Measurements from ENCODE around the gene CLEC18C.
"Not testable (repeated sequence)": the region's sequence is repeated elsewhere in the genome, so short reads cannot be mapped to it uniquely, and the experiment has no call there.

CLEC18C gene

DNA sequence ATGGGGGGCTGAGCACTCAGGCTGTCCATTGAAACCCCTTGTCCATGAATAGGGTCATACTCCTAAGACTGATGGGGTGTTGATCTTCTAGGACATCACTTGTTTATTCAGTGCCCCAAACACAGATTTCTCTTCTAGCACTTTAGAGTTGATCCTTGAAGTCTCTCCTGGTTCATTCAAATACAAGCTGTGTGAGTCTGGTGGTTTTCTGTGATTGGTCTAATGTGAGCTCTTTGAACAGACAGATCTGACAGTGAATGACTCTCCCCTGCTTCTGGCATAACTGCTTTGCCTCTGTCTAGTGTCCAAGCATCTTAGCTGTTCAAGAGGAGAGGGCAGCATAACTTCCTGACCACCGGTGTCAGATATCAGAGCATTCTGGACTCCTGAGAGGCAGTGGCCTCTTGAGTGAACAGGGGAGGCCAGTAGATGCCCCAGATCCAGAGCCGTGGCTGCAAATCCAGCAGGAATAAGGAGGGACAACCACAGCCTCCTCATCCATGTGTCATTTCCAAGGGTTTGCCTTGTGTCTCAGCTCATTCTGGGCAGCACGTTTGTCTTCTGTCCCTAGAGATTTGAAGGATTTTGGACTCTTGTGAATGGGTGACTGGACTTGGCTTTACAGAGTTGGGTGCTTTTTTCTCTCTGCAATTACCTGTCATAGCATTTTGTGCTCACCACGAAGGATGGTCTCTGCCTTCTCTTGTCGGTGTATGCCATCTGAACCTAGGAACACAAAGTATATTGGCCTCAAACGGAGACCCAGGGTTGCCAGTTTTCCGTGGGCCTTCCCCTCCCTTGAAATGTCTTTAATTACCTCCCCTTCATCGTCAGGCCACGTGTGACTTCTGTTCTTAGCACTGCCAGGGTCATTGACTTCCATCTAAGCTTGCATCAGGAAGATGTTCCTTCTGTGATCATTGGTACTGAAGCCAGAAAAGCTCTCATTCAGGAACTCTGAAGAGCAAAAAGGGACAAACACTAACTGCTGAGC lies 13.9 kb upstream of the CLEC18C start:
- DNase-seq (ENCODE audit: low read depth) = no peak

DNA sequence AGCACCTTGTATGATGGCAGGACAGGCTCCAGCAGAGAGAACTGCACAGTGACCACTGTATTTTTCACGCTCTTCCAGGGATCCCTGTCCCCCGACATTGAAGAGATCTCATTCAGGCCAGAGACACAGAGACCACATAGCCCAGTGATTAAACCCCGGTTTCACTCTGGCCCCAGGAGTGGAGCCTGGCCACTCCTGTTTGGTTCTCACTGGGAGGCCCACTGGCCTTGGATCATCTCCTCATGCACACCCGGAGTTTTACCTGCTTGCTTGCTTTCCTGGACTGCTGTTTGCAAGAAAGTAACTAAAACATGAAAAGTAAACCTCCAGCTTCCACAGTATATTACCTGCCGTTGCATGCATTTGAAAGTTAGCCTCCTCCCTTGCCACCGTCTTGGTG lies 13.2 kb upstream of the CLEC18C start:
- no peak for DNase-seq (ENCODE audit: low read depth)

DNA sequence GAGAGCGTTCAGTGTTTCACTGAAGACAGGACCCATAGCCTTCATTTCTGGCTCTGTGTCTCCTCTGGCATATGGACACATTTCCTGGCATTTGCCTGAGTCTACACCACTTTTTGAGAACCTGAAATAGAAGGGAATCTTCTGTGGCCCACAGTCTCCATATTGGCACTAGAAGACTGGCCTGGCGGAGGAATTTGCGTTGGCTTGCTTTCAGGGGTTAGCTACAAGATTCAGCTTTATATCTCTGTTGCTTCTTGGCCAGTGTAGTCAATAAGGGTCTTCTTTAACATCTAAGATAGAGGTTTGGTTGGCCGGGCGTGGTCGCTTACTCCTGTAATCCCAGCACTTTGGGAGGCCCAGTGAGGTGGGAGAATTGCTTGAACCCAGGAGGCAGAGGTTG lies 12.8 kb upstream of the CLEC18C start:
- DNase-seq (ENCODE audit: low read depth) = no peak

DNA sequence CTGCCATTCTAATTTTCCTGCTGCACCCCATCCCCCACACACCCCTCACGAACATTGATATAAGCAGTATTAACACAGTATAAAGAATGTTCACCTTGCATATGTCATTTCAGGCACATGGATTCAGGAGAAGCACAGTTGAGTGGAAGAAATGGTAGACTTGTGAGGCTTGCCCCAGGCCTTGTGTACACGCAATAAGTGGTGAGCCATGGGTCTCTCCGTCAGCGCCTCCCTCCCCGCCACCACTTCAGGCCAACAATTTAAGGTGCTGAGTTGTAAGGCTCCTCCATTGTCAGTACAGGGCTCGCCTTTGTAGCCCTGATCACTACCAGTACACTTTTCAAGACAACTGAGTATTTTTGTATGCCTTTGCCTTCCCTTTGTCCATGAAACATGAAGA lies 12.2 kb upstream of the CLEC18C start:
- no peak for DNase-seq (ENCODE audit: low read depth)

DNA sequence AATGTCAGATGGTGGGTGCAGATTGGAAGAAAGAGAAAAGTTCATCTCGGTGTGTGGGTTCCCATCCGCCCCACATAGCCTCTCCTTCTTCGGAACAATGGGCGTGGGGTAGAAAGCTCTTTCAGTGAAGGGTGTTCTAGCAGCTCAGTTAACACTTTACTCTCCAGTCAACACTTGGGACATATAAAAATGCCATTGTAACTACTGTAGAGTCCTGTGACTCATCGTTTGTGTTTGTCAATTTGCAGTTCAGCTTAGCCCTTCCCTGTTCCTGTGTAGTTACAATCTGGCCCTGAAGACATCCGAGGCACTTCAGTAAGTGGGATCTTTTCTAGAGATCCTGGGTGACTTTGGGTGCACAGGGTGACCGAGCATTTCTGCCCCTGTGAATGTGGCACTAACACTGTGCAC lies 11.5 kb upstream of the CLEC18C start:
- no peak for DNase-seq (ENCODE audit: low read depth)

DNA sequence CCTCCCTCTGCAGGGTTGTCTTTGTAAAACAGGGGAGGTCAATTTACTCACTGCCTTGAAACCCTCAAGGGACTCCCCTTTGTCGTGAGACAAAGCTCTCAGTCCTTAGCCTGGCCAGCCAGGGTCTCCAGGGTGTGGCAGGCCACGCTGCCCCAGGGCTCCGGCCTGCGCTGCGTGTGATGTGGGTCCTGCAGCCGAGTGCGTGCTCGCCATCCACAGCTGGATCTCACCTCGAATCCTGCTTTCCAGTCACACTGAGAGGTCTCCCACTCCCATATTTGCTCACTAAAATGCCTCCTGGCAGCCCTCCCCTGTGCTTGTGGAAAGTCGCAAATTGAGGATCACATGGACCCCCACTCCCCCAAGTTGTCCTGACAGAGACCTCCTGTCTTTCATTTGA lies 10.0 kb upstream of the CLEC18C start:
- DNase-seq (ENCODE audit: low read depth) = no peak

DNA sequence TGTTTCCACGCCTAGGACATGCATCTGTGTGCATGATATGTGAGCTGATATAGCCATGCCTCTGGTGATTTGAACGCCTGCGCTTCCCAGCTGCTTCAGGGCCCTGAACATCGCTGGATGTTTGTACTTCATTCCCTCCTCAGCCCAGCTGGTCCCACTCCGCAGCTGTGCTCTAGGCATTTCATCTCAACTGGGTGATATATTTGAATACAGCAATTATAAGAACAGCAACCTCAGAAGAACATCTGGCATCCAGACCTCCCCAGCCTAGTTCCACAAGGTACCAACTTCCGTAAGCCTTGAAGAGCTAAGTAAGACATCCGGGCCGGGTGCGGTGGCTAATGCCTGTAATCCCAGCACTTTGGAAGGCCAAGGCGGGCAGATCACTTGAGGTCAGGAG lies 6.9 kb upstream of the CLEC18C start:
- DNase-seq (ENCODE audit: low read depth) = not testable (repeated sequence)

DNA sequence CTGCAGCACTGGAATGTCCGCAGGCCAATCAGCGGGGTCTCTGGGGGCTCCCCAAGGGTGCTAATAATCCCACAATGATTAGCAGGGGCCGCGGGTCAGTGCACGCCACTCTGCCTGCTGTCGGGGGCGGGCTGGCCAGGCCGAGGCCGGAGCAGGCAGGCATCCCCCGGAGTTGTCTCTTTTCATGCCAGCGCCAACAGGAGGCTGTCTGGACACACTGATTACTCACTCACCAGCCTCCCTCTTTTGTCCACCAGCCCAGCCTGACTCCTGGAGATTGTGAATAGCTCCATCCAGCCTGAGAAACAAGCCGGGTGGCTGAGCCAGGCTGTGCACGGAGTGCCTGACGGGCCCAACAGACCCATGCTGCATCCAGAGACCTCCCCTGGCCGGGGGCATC lies 329 bp downstream of the CLEC18C start:
- not testable (repeated sequence) for DNase-seq (ENCODE audit: low read depth)

DNA sequence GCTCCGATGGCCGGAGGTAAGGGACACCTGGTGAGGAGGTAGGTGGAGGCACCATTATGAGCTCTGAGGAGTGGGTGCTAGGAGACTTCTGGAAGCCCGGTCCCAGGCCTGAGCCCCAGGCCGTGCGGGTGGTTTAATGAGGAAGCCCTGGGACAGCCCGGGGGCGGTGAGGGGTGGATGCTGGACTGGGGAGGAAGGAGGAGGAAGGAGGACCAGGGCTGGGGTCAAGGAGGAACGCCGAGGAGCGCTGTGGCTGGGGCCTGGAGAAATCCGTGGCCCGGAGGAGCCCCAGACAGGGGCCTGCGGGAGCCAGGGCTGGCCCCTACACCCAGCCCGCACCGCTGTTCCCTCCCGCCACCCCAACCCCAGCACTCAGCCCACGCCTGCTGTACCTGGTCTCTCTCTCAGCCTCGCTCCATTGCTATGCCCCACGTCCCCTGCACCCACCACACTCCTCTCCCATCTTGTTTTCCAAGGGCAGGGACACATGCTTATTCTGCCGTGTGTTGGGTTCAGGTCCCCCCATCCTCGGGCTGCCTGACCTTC lies 873 bp downstream of the CLEC18C start:
- DNase-seq (ENCODE audit: low read depth) = not testable (repeated sequence)

DNA sequence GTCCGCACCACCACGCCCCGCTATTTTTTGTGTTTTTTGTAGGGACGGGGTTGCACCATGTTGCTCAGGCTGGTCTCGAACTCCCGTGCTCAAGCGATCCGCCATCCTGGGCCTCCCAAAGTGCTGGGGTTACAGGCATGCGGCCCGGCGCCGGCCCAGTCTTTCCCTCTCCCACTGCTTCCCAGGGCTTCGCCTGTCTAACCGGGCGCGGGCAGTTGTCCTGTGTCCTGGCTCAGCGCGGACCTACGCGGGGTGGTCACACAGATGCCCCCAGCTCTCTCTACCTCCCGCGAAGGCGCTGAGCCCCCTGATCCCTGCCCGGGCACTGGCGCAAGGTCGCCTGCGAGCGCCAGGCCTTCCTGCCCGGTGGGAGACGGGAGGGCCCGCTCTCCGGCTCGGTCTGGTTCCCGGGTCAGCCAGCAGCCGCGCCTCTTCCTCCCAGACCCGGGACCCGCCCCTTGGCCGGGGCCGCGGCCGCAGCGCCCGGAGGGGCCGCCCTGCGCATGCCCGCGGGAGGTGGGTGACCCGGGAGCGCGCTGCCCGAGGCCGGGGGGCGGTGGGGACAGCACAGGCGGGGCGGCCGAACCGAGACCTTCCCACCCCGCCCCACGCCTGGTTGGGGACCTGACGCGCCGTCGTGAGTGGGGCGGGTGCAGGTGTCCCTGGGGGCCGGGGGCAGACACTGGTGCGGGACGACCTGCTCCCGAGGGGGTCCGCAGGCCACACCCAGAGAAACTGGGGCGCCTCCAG lies 14.4 kb downstream of the CLEC18C start:
- not testable (repeated sequence) for DNase-seq (ENCODE audit: low read depth)

DNA sequence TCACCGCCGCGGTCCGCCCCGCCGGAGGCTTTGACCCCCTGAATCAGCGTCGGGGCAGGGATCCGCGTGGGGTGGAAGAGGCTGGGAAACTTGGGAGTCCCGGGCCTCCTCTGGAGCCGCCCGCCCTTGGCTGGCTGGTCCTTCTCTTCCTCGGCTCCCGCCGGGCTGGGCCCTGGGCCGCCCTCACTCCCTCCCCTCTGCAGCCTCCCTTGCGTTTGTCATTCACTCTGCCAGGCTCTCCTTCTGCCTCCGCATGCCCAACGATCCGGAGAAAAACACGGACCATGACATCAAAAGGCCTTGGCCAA lies 15.0 kb downstream of the CLEC18C start:
- DNase-seq (ENCODE audit: low read depth) = not testable (repeated sequence)

DNA sequence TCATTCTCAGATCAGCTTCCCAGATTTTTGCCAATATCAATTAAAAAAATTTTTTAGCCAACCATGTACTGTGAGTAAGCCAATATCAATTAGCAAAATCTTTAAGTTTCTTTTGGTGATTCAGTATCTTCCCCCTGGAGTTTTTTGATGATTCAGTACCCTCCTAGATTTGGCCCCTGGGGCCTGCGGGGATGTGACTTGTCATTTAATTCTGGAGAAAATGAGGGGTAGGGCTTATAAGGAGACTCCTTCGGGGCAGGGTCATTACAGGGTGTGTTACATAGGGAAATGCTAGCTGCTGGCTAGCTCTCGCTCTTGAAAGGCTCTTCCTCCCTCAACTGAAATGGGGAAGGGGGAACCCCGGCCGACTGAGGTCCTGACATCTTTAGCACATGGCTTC lies 17.0 kb downstream of the CLEC18C start:
- DNase-seq (ENCODE audit: low read depth) = not testable (repeated sequence)

DNA sequence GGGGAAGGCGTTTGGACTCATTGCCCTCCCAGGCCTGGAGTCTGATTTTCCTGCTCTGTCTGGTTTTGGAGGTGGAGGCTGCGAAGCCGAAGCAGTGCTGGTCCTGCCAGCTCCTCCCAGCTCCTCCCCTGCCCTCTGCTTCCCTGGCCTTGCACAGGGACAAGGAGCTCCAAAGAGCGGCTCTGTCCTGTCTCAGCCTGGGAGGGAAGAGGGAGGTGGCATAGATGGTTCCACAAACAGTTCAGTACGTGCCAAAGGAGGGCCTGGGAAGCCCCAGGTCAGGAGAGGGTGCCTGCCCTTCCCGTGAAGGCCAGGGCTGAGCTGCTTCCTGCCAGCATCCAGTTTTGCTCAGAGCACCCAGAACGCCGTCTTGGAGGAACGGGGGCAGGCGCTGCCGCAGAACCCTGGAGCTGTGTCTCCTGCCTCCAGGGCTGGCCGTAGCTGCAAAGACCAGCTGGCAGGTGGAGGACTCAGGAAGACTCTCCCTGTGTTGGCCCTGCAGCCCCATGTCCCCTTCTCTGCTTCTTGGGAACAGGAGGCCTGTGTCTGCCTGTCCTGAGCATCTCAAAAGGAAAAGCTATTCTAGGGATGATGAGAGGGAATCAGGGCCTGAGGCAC lies 23.2 kb downstream of the CLEC18C start:
- not testable (repeated sequence) for DNase-seq (ENCODE audit: low read depth)

DNA sequence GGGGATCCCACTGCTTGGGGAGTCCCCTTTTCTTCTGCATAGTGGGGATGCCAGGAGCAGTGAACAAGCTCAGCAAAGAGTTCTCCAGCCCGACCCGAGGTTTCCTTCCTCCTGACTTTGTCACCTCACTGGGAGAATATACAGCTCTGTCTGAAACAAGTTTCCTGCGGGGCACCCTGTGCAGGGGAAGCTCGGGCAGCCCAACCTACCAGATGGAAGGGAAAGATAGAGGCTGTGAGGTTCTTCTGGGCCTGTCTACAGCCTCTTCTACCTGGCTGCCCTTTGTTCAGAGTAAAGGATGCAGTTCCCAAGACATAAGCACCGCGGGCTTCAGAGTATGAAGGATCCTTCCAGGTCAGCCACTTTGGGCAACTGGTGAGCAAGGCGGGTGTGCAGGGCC lies 24.0 kb downstream of the CLEC18C start:
- DNase-seq (ENCODE audit: low read depth) = not testable (repeated sequence)

DNA sequence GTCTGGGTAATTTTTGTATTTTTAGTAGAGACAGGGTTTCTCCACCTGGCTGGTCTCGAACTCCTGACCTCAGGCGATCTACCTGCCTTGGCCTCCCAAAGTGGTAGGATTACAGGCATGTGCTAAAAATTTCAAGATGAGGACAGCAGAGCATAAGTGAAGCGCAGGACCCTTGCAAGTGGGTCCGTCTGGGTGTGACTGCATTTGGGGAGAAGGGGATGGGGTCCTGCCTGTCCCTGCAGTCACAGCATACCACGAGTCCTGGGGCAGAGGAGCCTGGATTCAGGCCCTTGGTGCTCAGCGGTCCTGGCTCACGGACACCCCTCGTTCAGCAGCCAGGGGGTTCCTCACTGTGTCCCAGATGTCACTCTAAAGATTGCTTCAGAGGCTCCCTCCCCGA lies 24.6 kb downstream of the CLEC18C start:
- DNase-seq (ENCODE audit: low read depth) = not testable (repeated sequence)

DNA sequence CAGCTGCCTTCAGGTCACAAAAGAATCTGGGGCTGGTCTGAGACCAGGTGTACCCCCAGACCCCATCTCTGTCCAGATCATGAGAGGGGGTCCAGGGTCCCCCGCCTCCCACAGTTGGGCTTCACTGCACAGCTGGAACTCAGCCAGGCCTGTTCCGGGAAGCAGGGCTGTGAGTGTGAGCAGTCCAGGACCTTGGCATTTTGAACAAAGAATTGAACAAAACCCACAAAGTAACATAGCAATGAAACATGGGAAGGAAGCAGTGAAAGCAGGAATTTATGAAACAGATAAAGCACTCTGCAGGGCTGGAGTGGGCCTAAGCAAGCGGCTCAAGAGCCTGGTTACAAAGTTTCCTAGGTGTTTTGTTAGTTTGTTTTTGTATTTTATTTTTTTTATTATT lies 25.1 kb downstream of the CLEC18C start:
- not testable (repeated sequence) for DNase-seq (ENCODE audit: low read depth)

DNA sequence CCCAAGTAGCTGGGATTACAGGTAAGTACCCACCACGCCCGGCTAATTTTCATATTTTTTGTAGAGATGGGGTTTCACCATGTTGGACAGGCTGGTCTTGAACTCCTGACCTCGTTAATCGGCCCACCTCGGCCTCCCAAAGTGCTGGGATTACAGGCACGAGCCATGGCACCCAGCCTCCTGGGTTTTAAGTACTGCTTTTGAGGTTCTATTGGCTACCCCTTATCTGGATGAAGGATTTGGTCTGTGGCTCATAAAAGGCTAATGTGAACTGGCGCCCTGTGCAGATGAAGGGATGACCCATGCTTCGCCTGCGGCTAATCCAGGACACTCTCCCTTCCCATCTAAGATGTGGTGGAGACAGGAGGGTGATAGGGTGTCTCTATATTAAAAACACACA lies 25.6 kb downstream of the CLEC18C start:
- DNase-seq (ENCODE audit: low read depth) = not testable (repeated sequence)

DNA sequence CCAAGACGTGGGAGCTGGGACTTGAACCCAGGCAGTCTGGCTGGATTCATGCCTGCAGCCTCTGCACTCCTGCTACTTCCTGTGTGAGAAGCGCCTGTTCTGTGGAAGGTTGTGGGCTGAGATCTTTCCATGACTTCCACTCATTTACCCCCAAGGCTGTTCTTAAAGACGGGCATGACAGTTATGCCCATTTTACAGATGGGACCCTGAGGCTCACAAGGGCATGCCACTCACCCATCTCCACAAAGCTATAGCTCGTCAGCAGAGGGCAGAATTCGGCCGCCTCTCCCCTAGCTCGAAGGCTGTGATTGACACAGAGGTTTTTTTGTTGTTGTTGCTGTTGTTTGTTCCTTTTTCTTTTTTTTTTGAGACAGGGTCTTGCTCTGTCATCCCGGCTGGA lies 26.5 kb downstream of the CLEC18C start:
- not testable (repeated sequence) for DNase-seq (ENCODE audit: low read depth)

DNA sequence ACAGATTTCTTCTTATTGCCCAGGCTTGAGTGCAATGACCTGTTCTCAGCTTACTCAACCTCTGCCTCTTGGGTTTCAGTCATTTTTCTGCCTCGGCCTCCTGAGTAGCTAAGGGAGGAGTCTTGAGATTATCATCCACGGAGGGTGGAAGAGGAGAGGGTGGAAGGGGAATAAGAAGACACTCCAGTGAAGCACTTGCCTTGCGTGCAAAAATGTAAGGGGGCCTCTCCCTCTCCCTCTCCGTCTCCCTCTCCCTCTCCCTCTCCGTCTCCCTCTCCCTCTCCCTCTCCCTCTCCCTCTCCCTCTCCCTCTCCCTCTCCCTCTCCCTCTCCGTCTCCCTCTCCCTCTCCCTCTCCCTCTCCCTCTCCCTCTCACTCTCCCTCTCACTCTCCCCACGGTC lies 29.9 kb downstream of the CLEC18C start:
- not testable (repeated sequence) for DNase-seq (ENCODE audit: low read depth)

DNA sequence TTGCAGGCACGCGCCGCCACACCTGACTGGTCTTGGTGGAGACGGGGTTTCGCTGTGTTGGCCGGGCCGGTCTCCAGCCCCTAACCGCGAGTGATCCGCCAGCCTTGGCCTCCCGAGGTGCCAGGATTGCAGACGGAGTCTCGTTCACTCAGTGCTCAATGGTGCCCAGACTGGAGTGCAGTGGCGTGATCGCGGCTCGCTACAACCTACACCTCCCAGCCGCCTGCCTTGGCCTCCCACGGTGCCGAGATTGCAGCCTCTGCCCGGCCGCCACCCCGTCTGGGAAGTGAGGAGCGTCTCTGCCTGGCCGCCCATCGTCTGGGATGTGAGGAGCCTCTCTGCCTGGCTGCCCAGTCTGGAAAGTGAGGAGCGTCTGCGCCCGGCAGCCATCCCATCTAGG lies 30.4 kb downstream of the CLEC18C start:
- DNase-seq (ENCODE audit: low read depth) = not testable (repeated sequence)

DNA sequence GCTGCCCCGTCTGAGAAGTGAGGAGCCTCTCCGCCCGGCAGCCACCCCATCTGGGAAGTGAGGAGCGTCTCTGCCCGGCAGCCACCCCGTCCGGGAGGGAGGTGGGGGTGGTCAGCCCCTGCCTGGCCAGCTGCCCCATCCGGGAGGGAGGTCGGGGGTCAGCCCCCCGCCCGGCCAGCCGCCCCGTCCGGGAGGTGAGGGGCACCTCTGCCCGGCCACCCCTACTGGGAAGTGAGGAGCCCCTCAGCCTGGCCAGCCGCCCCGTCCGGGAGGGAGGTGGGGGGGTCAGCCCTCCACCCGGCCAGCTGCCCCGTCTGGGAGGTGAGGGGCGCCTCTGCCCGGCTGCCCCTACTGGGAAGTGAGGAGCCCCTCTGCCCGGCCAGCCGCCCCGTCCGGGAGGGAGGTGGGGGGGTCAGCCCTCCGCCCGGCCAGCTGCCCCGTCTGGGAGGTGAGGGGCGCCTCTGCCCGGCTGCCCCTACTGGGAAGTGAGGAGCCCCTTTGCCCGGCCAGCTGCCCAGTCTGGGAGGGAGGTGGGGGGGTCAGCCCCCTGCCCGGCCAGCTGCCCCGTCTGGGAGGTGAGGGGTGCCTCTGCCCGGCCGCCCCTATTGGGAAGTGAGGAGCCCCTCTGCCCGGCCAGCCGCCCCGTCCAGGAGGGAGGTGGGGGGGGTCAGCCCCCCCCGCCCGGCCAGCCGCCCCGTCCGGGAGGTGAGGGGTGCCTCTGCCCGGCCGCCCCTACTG lies 31.2 kb downstream of the CLEC18C start:
- not testable (repeated sequence) for DNase-seq (ENCODE audit: low read depth)

DNA sequence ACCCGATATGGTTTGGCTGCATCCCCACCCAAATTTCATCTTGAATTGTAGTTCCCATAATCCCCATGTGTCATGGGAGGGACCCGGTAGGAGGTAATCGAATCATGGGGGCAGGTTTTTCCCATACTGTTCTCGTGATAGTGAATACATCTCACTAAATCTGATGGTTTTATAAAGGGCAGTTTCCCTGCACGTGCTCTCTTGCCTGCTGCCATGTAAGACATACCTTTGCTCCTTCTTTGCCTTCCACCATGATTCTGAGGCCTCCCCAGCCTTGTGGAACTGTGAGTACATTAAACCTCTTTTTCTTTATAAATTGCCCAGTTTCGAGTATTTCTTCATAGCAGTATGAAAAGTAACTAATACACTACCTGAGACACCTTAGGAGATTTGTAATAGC lies 32.8 kb downstream of the CLEC18C start:
- not testable (repeated sequence) for DNase-seq (ENCODE audit: low read depth)
